ENCODE data around the gene PRRC2C. TPM values are rescaled to one million over a fixed set of nuclear protein-coding genes. Genes with fewer than 3 reads are reported as not detected.
"Not testable (repeated sequence)": the region's sequence is repeated elsewhere in the genome, so short reads cannot be mapped to it uniquely, and the experiment has no call there.

Gene PRRC2C
- total RNA-seq, 1 donor from 2014 or later, result 64.6 TPM

DNA sequence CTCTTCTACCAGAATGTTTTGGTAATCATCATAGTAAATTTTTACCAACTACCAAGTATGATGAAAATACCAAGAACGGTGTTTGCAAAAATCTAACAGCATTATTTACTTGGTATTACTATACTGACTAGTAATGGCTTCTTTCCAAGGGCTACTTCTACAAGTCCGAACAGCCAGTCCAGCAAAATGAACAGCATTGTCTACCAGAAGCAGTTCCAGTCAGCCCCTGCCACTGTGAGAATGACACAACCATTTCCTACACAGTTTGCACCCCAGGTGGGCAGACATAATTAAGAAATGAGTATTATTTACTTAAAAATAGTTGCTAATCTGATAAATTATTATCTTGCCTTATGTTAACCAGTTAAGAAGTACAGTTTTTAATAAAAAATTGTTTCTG is 102.9 kb downstream of the PRRC2C start:
- no peak for DNase-seq

DNA sequence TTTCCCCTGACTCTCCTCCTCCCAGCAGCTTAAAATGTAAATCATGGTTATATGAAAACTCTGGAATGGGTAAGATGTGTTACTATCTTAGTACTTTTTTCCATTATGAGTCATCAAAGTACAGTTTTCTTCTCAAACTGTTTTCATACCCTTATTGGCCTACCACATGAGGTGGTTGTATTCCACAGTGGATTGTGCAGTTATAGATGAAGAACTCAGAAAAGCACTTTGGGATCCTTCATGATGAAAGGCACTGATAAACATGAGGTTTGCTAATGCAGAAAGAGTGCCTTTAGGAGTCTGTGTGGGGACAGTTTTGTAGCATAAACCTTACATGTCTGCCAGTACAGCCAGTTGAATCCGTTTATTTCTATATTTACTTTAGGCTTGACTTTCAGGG is 104.7 kb downstream of the PRRC2C start:
- no peak for DNase-seq

DNA sequence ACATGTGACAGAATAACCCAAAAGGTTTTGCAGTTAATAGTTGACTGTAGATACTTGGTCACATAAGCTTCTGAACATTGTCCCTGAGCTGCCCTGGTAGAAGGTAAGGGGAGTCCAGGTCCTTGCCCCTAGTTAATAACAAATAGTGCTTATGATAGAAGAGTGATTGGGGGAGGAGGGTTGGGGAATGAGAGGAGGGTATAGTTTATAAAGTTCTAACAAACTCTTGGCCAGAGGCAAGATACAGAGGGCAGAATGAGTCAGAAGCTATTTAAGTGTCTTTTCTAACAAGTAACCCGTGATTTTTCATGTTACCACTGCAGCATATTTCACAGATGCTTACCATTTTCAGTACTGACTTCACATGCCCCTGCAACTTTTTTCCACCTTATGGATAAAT is 110.0 kb downstream of the PRRC2C start:
- no peak for DNase-seq

DNA sequence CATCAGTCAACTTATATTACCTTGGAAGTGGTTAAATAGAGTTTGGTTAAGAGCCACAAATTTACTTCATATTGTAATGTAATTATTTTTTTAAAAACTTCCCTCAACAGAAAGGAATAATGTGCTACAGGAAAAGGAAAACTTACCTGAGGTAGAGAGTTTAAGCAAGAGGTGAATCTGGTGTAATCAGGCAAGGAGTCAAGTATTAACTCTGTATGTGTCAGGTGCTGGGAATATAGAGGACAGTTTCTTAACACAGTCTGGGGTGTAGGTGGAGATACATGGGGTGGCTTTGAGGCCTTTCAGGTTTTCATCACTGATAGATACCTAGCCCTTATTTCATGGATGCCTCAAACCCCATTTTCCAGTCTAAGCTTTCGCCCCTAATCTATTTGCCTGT is 110.8 kb downstream of the PRRC2C start:
- DNase-seq, result no peak

DNA sequence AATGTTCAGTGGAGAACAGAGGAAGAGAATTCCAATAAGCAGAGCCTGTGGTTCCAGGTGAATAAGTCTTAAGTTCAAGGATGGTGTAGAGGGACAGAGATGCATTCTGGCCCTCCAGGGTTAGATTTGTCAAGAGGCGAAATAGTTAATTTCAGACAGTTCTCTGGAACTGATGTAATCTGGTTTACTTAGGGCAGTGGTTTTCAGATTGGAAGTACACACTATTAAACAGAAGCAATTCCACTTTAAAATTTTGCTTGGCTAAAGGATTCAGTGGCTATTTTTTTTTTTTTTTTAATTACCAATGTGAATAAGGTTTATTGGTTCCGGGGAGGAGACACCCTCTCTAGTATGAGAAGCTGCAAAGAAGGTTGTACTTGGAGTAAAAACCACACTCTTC is 111.4 kb downstream of the PRRC2C start:
- DNase-seq, result no peak

DNA sequence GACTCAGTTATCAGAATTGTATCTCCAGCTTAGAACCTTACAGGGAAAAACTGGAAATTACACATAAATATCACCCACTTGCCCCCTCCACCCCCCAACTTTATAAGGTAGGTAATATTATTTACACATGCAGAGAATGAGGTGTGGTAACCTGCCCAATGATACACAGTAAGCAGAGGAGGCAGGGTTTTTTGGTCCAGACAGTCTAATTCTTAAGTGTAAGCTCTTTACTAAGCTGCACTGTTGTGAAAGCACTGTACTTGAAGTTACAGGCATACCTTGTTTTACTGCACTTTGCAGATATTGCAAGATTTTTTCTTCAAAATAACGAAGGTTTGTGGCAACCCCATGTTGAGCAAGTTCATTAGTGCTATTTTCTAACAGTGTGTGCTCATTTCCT is 111.9 kb downstream of the PRRC2C start:
- no peak for DNase-seq

DNA sequence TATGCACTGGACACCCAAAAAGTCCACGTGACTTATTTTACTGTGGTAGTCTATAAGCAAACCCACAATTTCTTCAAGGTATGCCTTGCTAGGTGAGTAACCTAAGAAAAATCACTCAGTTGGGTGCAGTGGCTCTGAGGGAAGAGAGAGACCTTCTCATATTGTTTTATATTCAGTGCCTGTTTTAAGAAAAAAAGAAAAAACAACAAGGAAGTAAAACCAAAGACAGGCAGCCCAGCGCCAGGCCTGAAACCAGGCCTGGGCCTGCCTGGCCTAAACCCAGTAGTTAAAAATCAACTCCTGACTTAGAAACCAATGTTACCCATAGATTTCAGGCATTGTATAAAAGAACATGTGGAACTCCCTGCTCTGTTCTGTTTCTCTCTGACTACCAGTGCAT is 115.0 kb downstream of the PRRC2C start:
- DNase-seq, result not testable (repeated sequence)

DNA sequence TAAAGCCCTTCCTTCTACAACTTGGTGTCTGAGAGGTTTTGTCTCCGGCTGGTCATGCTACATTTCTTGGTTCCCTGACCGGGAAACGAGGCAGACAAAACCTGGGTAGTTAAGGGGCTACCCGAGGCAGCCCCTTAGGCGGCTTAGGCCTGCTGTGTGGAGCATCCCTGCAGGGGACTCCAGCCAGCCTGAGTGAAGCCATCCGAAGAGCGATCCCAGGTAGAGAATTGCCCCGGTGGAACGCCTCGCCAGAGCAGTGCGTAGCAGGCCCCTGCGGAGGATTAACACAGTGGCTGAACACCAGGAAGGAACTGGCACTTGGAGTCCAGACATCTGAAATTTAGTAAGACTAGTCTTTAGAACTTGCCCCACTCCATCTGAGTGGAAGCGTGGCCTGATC is 115.5 kb downstream of the PRRC2C start:
- DNase-seq, result no peak

DNA sequence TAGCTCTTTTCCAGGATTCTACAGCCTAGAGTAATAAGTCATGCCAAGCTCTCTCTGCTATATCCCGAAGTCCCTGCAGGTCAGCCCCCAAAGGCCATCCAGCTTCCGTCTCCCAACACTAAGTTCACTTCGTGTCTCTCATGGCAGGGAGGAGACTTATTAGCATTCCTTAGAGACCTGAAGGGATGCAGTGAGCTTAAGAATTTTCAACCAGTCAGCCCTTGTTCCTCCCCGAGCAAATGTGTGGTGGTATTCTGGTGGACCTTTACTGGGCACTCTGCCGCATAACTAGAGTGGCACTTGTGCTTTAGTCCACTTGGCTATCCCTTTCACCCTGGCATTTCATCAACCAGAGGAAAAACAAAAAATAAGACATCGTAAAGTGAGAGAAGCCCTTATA is 117.7 kb downstream of the PRRC2C start:
- DNase-seq, result not testable (repeated sequence)

DNA sequence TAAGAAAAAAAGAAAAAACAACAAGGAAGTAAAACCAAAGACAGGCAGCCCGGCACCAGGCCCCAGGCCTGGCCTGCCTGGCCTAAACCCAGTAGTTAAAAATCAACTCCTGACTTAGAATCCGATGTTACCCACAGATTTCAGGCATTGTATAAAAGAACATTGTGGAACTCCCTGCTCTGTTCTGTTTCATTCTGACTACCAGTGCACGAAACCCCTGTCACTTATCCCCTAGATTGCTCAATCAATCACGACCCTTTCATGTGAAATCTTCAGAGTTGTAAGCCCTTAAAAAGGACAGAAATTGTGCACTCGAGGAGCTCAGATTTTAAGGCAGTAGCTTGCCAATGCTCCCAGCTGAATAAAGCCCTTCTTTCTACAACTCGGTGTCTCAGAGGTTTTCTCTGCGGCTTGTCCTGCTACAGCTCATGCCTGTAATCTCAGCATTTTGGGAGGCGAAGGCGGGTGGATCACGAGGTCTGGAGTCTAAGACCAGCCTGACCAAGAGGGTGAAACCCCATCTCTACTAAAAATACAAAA is 121.1 kb downstream of the PRRC2C start:
- no peak for DNase-seq

DNA sequence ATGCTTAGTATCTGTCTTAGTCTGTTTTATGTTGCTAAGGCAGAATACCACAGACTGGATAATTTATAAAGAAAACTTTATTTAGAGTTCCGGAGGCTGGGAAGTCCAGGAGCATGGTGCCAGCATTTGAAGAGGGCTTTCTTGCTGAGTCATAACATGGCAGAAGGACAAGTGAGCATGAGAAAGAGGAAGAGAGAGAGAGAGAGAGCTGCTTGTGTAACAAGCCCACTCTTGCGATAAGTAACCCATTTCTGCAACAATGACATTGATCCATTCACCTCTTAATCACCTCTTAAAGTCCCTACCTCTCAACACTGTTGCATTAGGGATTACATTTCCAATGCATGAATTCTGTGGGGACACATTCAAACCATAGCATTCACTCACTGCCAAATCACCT is 125.1 kb downstream of the PRRC2C start:
- no peak for DNase-seq

DNA sequence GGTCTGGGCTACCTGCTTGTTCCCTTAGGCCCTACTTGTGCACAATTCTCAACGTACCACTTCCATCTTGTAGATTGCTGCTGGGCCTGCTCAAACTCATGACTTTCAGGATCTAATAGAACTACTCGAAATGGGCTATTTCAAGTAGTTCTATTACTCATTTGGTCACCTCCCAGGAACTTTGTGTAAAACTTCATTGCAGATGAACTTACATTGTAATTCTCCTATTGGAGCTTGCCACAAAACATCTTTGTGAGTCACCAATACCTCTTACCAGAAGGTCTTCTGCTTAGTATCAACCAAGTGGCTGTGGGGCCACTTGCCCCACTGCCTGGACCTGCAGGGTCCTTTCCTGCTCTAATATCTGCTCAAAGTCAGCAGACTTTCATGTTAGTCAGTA is 126.0 kb downstream of the PRRC2C start:
- no peak for DNase-seq

DNA sequence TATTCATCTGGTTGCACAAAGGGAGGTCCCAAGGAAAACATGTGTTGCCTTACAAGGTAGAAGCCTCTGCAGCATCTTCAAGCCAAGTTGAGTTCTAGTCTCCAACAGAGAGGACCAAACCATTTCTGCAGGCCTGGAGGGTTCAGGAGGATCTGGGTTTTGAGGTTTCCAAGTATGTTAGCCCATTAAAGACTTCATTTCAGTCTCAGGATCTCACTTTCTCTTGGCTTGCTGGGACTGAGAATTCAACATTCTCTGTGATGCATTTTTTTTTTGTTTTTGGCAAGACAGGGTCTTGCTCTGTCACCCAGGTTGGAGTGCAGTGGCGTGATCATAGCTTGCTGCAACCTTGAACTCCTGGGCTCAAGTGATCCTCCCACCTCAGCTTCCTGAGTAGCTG is 128.0 kb downstream of the PRRC2C start:
- DNase-seq, result no peak

DNA sequence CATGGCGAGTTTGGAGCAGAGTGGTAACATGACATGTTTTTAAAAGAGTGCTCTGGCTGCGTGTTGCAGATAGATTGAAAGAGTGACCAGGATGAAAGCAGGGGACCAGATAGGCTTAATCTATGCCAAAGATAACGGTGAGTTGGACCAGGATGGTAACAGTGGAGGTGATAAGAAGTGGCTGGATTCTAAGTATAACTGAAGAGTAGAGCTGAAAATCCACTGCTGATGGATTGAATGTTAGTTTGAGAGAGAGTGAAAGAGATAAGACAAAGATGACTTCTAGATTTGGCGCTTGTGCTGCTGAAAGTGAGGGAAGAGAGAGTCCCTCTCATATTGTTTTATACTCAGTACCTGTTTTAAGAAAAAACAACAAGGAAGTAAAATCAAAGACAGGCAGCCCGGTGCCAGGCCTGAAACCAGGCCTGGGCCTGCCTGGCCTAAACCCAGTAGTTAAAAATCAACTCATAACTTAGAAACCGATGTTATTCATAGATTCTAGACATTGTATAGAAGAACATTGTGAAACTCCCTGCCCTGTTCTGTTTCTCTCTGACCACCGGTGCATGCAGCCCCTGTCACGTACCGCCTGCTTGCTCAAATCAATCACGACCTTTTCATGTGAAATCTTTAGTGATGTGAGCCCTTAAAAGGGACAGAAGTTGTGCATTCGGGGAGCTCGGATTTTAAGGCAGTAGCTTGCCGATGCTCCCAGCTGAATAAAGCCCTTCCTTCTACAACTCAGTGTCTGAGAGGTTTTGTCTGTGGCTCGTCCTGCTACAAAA is 130.0 kb downstream of the PRRC2C start:
- not testable (repeated sequence) for DNase-seq

DNA sequence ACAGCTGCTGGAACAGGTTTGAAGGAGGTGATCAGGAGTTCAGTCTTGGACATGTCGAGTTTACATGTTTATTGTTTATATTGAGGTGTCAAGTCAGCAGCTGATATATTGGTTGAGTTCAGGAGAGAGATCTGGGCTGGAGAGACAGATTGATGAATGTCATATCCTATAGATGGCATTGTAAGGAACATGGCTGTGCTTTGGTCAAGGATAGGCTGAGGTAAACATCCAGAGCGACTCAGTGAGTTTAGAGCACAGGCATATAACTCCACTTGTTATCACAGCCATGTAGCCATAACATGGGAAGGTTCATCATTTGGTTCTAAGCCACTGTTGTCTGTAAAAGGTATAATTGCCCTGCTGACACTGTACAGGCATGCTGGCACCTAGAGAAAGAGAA is 131.3 kb downstream of the PRRC2C start:
- no peak for DNase-seq

DNA sequence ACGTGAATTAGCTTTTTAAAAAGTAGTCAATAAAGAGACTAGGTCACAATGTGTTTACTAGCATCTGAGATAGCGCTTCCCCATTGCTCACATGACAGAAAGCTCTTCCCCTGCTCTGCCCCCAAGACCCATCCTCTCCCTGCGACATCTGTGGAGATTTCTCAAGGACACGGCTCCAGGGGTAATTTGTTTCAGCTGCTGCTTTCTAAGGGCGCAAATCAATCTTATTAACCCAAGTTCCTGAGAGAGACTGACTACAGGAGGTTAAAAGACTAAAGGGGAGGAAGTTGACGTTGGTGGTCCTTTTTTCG is 136.8 kb downstream of the PRRC2C start, which contains the start of gene MYOCOS:
Gene MYOCOS (plus strand): TSS at position 92 of the 311 bp plus-strand sequence. CDS start 1,641 bp downstream, outside the sequence.
- no peak for DNase-seq

DNA sequence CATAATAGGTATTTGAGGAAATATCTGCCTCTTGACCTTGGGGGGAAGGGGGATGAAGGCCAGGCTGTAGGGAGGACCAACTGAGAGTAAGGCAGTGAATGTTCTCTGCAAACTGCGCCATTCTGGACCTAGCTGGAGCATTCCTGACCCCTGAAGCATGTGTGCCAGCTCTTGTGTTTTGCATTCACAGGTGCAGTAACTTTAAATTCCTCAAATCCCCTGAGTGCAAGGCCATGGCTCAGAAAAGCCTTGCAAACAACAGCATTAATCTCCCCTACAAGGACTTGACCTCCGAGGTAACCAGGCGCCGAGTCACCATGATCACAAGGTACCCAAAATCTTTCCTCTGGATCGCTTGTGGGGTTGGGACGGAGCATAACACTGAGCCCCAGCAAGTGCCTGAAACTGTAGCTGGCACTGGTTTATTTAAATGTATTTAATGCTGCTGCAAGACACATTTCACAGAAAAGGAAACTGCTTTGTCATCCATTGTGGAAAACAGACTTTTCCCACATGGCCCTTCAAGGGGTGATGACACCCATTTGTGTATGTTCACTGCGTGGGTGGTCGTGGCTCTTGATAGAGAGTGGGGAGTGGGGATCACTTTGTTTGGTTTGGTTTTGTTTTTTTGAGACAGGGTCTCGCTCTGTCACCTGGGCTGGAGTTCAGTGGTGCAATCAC is 138.5 kb downstream of the PRRC2C start:
- DNase-seq, result peak; percentile 7

DNA sequence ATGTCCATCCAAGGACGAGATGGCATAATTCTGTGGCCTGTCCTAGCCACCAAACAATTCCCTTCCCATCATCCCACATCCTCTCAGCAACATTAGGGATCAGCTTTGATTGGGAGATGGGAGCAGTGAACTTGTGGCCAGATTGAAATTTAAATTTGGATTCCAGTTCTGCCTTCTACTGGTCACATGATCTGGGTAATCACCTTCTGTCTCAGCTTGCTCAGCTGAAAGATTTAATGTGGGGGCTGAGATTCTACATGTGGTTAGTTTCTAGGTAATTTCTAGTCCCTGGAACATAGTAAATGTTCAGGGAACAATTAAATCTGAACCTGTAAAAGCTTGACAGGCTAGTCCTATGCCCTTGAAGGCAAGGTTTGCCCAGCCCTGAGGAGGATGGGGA is 139.9 kb downstream of the PRRC2C start:
- no peak for DNase-seq

DNA sequence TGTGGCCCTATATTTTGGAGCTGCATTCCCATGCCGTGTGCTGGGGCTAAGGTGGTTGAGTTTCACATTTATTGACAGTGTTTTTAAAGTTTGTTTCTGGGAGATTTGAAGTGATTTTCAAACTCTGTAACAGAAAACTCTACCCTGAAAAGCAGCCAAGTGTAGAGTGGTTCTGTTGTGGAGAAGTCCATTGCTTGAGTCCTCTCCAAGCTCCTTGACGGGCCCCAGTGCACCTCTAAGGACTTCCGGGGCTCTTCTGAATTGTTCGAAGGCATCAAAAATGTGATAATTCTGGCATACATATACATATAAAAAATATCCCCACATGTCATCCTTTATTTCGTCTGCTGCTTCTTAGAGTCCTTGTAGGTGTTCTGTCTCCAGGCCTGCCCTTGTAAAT is 141.7 kb downstream of the PRRC2C start:
- no peak for DNase-seq

DNA sequence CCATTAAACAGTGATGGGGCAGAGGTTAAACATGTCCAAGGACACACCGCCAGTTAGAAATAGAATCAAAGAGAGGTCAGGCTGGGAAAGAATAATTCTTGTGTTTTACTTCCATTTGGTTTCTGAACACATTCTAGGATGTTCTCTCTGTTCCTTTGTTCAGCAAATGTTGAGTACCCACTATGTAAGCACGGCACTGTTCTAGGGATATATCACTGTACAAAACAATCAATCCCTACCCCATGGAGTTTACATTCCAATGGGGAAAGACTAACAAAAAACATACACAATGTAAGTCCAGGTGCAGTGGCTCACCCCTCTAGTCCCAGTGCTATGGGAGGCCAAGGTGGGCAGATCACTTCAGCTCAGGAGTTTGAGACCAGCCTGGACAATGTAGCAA is 142.9 kb downstream of the PRRC2C start:
- no peak for DNase-seq

DNA sequence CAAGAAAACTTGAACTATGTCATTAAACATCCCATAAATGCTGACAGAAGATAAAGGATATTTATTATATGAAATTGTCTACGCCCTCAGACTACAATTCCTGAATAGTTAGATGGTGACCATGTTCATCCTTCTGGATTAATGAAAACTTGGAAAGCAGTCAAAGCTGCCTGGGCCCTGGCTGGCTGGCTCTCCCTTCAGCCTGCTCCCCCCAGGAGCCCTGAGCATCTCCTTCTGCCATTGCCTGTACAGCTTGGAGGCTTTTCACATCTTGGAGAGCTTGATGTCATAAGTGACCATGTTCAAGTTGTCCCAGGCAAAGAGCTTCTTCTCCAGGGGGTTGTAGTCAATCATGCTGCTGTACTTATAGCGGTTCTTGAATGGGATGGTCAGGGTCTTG is 150.3 kb downstream of the PRRC2C start:
- DNase-seq, result no peak

DNA sequence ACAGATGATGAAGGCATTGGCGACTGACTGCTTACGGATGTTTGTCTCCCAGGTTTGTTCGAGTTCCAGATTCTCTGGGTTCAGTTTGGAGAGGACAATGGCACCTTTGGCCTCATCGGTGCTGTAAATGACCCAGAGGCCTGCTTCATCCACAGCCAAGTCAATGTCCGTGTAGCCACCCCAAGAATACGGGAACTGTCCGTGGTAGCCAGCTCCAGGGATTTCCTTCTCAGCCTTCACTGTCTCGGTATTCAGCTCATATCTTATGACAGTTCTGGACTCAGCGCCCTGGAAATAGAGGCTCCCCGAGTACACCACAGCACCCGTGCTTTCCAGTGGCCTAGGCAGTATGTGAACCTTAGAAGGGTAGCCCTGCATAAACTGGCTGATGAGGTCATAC is 150.8 kb downstream of the PRRC2C start:
- no peak for DNase-seq

DNA sequence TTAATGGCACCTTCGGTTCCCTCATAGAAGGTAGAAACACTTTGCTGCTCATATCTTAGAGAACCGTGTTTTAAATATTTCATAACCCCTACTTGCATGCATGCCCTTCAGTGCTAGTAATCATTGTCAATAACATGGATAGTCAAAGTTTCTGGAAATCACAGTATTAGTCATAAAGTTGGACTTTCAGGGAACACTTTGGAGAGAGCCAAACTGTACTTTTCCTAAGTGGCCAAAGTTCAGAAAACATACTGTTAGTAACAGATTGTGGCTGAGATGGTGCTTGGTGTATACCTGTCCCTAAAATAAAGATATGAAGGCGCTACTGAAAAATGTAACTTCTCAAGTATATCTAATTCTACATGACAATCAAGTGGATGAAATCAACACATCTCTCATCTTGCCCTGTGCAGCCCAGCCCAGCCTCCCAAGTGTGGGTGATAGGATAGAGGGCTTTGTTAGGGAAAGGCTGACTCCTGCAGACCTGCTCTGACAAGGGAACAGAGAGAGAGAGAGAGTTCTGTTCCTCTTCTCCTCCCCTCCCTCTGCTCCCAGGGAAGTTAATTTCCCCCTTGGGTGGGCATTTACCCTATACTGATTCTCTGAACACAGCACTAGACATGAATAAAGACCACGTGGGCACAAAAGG is 152.7 kb downstream of the PRRC2C start:
- DNase-seq, result no peak
